SJSA1 (cell line): ENCODE results near the gene RAD51D. TPM values are rescaled to one million over a fixed set of nuclear protein-coding genes. Genes with fewer than 3 reads are reported as not detected.
"Not testable (repeated sequence)": the region's sequence is repeated elsewhere in the genome, so short reads cannot be mapped to it uniquely, and the experiment has no call there.

Experiments used
- DNase-seq, 2 experiments: peaks; one replicate each; pipeline ENCODE4 v3.0.0-alpha.2; 2015 to 2020; ENCODE audit warnings: low spot score in 2 of 2, low read depth in 1 of 2
- H3K27ac ChIP-seq: fragments of 250-450 bp; sonication (Bioruptor Pico); 2 replicates; pipeline ENCODE4 v1.5.1; 2020; ENCODE audit warnings: mild to moderate bottlenecking, moderate library complexity
- H3K27me3 ChIP-seq: fragments of 250-450 bp; sonication (Bioruptor Pico); replicated peaks from 2 replicates; pipeline ENCODE4 v1.5.1; 2020; ENCODE audit warnings: mild to moderate bottlenecking, moderate library complexity
- H3K36me3 ChIP-seq: fragments of 250-450 bp; sonication (Bioruptor Pico); 2 replicates; pipeline ENCODE4 v1.5.1; 2020; ENCODE audit warnings: mild to moderate bottlenecking
- H3K4me1 ChIP-seq: fragments of 250-450 bp; sonication (Bioruptor Pico); replicated peaks from 2 replicates; pipeline ENCODE4 v1.6.1; 2021; ENCODE audit warnings: mild to moderate bottlenecking
- H3K4me3 ChIP-seq: fragments of 250-450 bp; sonication (Bioruptor Pico); 2 replicates; pipeline ENCODE4 v1.5.1; 2020; ENCODE audit warnings: mild to moderate bottlenecking
- H3K9me3 ChIP-seq: fragments of 250-450 bp; sonication (Bioruptor Pico); replicated peaks from 2 replicates; pipeline ENCODE4 v1.5.1; 2020; ENCODE audit warnings: mild to moderate bottlenecking
- total RNA-seq: library from RNA; depleted of rRNA; stranded (reverse); fragments of >200 nt; shearing (Covaris generic); gene quantifications from 2 replicates; pipeline ENCODE4 v1.2.3, GENCODE V29; 2014

Gene RAD51D
- total RNA-seq, 1 experiment from 2014 or later = 13.7 TPM

GRCh38 chr17:35130392-35130791 lies 10.7 kb upstream of the RAD51D start:
- Histone ChIP-seq H3K9me3 (no peaks in the 10 kb centered on the region), H3K4me3 (no peak overlapping the region), H3K27me3 (no peaks in the 10 kb centered on the region), H3K36me3 (peaks cover 43% of the 10 kb centered on the region), H3K4me1 (no peaks in the 10 kb centered on the region), H3K27ac (no peak overlapping the region)
- no peak for DNase-seq

GRCh38 chr17:35129973-35130351 lies 10.3 kb upstream of the RAD51D start:
- DNase-seq = no peak
- H3K4me1 ChIP-seq = no peaks in the 10 kb centered on the region
- no peak overlapping the region for H3K27ac ChIP-seq
- H3K4me3 ChIP-seq = no peak overlapping the region
- no peaks in the 10 kb centered on the region for H3K9me3 ChIP-seq
- H3K36me3 ChIP-seq = peaks cover 38% of the 10 kb centered on the region
- H3K27me3 ChIP-seq = no peaks in the 10 kb centered on the region

GRCh38 chr17:35129154-35129972 lies 9.7 kb upstream of the RAD51D start:
- Histone ChIP-seq H3K27me3 (no peaks in the 10 kb centered on the region), H3K4me3 (no peak overlapping the region), H3K27ac (no peak overlapping the region), H3K4me1 (no peaks in the 10 kb centered on the region), H3K9me3 (no peaks in the 10 kb centered on the region), H3K36me3 (peaks cover 32% of the 10 kb centered on the region)
- DNase-seq = no peak

GRCh38 chr17:35127751-35128514 lies 8.3 kb upstream of the RAD51D start:
- no peaks in the 10 kb centered on the region for H3K9me3 ChIP-seq
- no peak overlapping the region for H3K27ac ChIP-seq
- no peak overlapping the region for H3K4me3 ChIP-seq
- no peak for DNase-seq
- H3K4me1 ChIP-seq = no peaks in the 10 kb centered on the region
- peaks cover 18% of the 10 kb centered on the region for H3K36me3 ChIP-seq
- no peaks in the 10 kb centered on the region for H3K27me3 ChIP-seq

GRCh38 chr17:35121315-35121714 lies 1.7 kb upstream of the RAD51D start, which contains the start of gene FNDC8:
Gene FNDC8 (plus strand): TSS chr17:35121615. CDS start chr17:35121694, 79 bp downstream.
- no peak within 1 kb of the TSS for H3K4me3 ChIP-seq
- H3K4me1 ChIP-seq = peaks cover 31% of the 10 kb centered on the region
- no peaks in the 10 kb centered on the region for H3K27me3 ChIP-seq
- H3K27ac ChIP-seq = no peak within 1 kb of the TSS
- H3K36me3 ChIP-seq = peaks cover 23% of the 10 kb centered on the region
- H3K9me3 ChIP-seq = no peaks in the 10 kb centered on the region
- no peak for DNase-seq

GRCh38 chr17:35117984-35118383 lies 1.7 kb downstream of the RAD51D start:
- H3K27ac ChIP-seq = no peak overlapping the region
- DNase-seq = peak in 1 of 2 experiments; percentile 18
- peaks cover 43% of the 10 kb centered on the region for H3K4me1 ChIP-seq
- peaks cover 36% of the 10 kb centered on the region for H3K36me3 ChIP-seq
- H3K4me3 ChIP-seq = no peak overlapping the region
- H3K27me3 ChIP-seq = no peaks in the 10 kb centered on the region
- no peaks in the 10 kb centered on the region for H3K9me3 ChIP-seq

GRCh38 chr17:35116845-35117244 lies 2.8 kb downstream of the RAD51D start:
- Histone ChIP-seq H3K4me3 (no peak overlapping the region), H3K4me1 (peaks cover 43% of the 10 kb centered on the region), H3K9me3 (no peaks in the 10 kb centered on the region), H3K27me3 (no peaks in the 10 kb centered on the region), H3K27ac (no peak overlapping the region), H3K36me3 (peaks cover 41% of the 10 kb centered on the region)
- DNase-seq = no peak

GRCh38 chr17:35110791-35111190 lies 8.9 kb downstream of the RAD51D start:
- H3K9me3 ChIP-seq, DNase-seq, H3K4me3 ChIP-seq, H3K27me3 ChIP-seq, H3K27ac ChIP-seq: not testable (repeated sequence)
- peaks cover 11% of the 10 kb centered on the region for H3K4me1 ChIP-seq
- peaks cover 40% of the 10 kb centered on the region for H3K36me3 ChIP-seq

- H3K9me3 ChIP-seq = no peaks in the 10 kb centered on the region
- H3K27ac ChIP-seq = no peak overlapping the region
- H3K4me1 ChIP-seq = peaks cover 4% of the 10 kb centered on the region
- H3K36me3 ChIP-seq = peaks cover 49% of the 10 kb centered on the region
- H3K4me3 ChIP-seq = no peak overlapping the region
- DNase-seq = no peak
- no peaks in the 10 kb centered on the region for H3K27me3 ChIP-seq
These were observed 14.7 kb downstream of the RAD51D start for GRCh38 chr17:35104844-35105450.

GRCh38 chr17:35103271-35103670 lies 16.4 kb downstream of the RAD51D start:
- Histone ChIP-seq H3K9me3 (no peaks in the 10 kb centered on the region), H3K36me3 (peaks cover 55% of the 10 kb centered on the region), H3K4me3 (no peak overlapping the region), H3K27me3 (no peaks in the 10 kb centered on the region), H3K4me1 (peaks cover 4% of the 10 kb centered on the region), H3K27ac (no peak overlapping the region)
- DNase-seq = no peak

GRCh38 chr17:35101725-35102124 lies 17.9 kb downstream of the RAD51D start:
- Histone ChIP-seq H3K4me1 (no peaks in the 10 kb centered on the region), H3K27ac (no peak overlapping the region), H3K4me3 (no peak overlapping the region), H3K36me3 (peaks cover 47% of the 10 kb centered on the region), H3K27me3 (no peaks in the 10 kb centered on the region), H3K9me3 (no peaks in the 10 kb centered on the region)
- no peak for DNase-seq

- no peak for DNase-seq
- no peaks in the 10 kb centered on the region for H3K4me1 ChIP-seq
These were observed 18.6 kb downstream of the RAD51D start for GRCh38 chr17:35101036-35101435.

GRCh38 chr17:35099908-35100307 lies 19.8 kb downstream of the RAD51D start:
- H3K4me3 ChIP-seq = no peak overlapping the region
- no peaks in the 10 kb centered on the region for H3K4me1 ChIP-seq
- peaks cover 33% of the 10 kb centered on the region for H3K36me3 ChIP-seq
- H3K27me3 ChIP-seq = no peaks in the 10 kb centered on the region
- H3K27ac ChIP-seq = no peak overlapping the region
- H3K9me3 ChIP-seq = no peaks in the 10 kb centered on the region
- no peak for DNase-seq

More at GRCh38 chr17:35101036-35101435, 18.6 kb downstream of the RAD51D start:
- Histone ChIP-seq H3K36me3 (peaks cover 40% of the 10 kb centered on the region), H3K9me3 (no peaks in the 10 kb centered on the region), H3K27ac (no peak overlapping the region), H3K27me3 (no peaks in the 10 kb centered on the region), H3K4me3 (no peak overlapping the region)

- H3K4me1 ChIP-seq = no peaks in the 10 kb centered on the region
- no peaks in the 10 kb centered on the region for H3K27me3 ChIP-seq
- H3K9me3 ChIP-seq = no peaks in the 10 kb centered on the region
- no peak for DNase-seq
- no peak overlapping the region for H3K27ac ChIP-seq
- no peak overlapping the region for H3K4me3 ChIP-seq
- H3K36me3 ChIP-seq = peaks cover 27% of the 10 kb centered on the region
These were observed 21.9 kb downstream of the RAD51D start for GRCh38 chr17:35097776-35098175.
